Non-pigmented ciliary epithelial cell (primary cell): ENCODE measurements around the gene NECTIN2.
"Not testable (repeated sequence)": the region's sequence is repeated elsewhere in the genome, so short reads cannot be mapped to it uniquely, and the experiment has no call there.

Source experiments
- DNase-seq: peaks from one replicate; pipeline ENCODE4 v3.0.0-alpha.2; 2010; ENCODE audit warnings: low read depth

NECTIN2 gene

GRCh38 chr19:44817725-44818465 is 28.2 kb upstream of the NECTIN2 start:
- no peak for DNase-seq

- DNase-seq: no peak
Observed at GRCh38 chr19:44818466-44819031, 27.5 kb upstream of the NECTIN2 start.

GRCh38 chr19:44819246-44819832 is 26.8 kb upstream of the NECTIN2 start:
- no peak for DNase-seq

GRCh38 chr19:44820648-44821609 is 25.2 kb upstream of the NECTIN2 start:
- DNase-seq: no peak

GRCh38 chr19:44822177-44822576 is 23.9 kb upstream of the NECTIN2 start:
- no peak for DNase-seq

- DNase-seq: no peak
Observed at GRCh38 chr19:44822670-44823372, 23.3 kb upstream of the NECTIN2 start.

GRCh38 chr19:44823373-44823698 is 22.8 kb upstream of the NECTIN2 start:
- DNase-seq: no peak

GRCh38 chr19:44824761-44825160 is 21.3 kb upstream of the NECTIN2 start:
- no peak for DNase-seq

- not testable (repeated sequence) for DNase-seq
Observed at GRCh38 chr19:44832875-44833274, 13.2 kb upstream of the NECTIN2 start.

GRCh38 chr19:44834399-44834798 is 11.7 kb upstream of the NECTIN2 start:
- DNase-seq: not testable (repeated sequence)

- no peak for DNase-seq
Observed at GRCh38 chr19:44839276-44839675, 6.8 kb upstream of the NECTIN2 start.

- DNase-seq: no peak
Observed at GRCh38 chr19:44840811-44841210, 5.3 kb upstream of the NECTIN2 start.

GRCh38 chr19:44841231-44841630 is 4.9 kb upstream of the NECTIN2 start:
- no peak for DNase-seq

- DNase-seq: no peak
Observed at GRCh38 chr19:44845286-44845611, 848 bp upstream of the NECTIN2 start.

GRCh38 chr19:44846455-44847143 is 502 bp downstream of the NECTIN2 start:
- DNase-seq: no peak

GRCh38 chr19:44847144-44848035 is 1.3 kb downstream of the NECTIN2 start:
- DNase-seq: no peak

- no peak for DNase-seq
Observed at GRCh38 chr19:44848036-44848811, 2.1 kb downstream of the NECTIN2 start.

- no peak for DNase-seq
Observed at GRCh38 chr19:44848812-44849447, 2.8 kb downstream of the NECTIN2 start.

GRCh38 chr19:44850641-44851109 is 4.6 kb downstream of the NECTIN2 start:
- DNase-seq: no peak
